Adrenal gland (tissue), 12 donors: ENCODE results near the gene CAMTA1. TPM values are rescaled to one million over a fixed set of nuclear protein-coding genes. Genes with fewer than 3 reads are reported as not detected.
A peak's percentile ranks its signal among the peaks of the same experiment; 100 is the strongest.

ENCODE experiments used
- DNase-seq, 7 donors: peaks; one replicate each; pipeline ENCODE4 v3.0.0-alpha.2; 2019 to 2020
- H3K27ac ChIP-seq, 5 donors: fragments of 200-600 bp; sonication (generic) in 4 of 5; 1 replicate in 3 of 5; 2 replicates in 2 of 5; pipeline versions ENCODE4 v1.5.1 to v1.8.0; 2016 to 2020; ENCODE audit warnings: mild to moderate bottlenecking in 1 of 5
- H3K27me3 ChIP-seq: fragments of 200-600 bp; 2 replicates; pipeline ENCODE4 v1.8.0; 2021
- H3K36me3 ChIP-seq, 2 donors: fragments of 200-600 bp; replicated peaks in 1 of 2; 1 replicate in 1 of 2; 2 replicates in 1 of 2; pipeline versions ENCODE4 v1.5.1 to v1.8.0; 2018 to 2022
- H3K4me1 ChIP-seq, 2 donors: fragments of 200-600 bp; replicated peaks in 1 of 2; 1 replicate in 1 of 2; 2 replicates in 1 of 2; pipeline versions ENCODE4 v1.5.1 to v1.8.0; 2018 to 2021
- H3K4me3 ChIP-seq, 4 donors: fragments of 200-600 bp; sonication (generic) in 3 of 4; one replicate each; pipeline ENCODE4 v1.5.1; 2016 to 2018
- H3K9me3 ChIP-seq, 3 donors: fragments of 200-600 bp; sonication (generic) in 1 of 3; replicated peaks in 1 of 3; 1 replicate in 2 of 3; 2 replicates in 1 of 3; pipeline versions ENCODE4 v1.5.1 to v1.8.0; 2016 to 2021
- CTCF ChIP-seq, 6 experiments: fragments of 450-650 bp in 4 of 6; fragments of 200-600 bp in 2 of 6; sonication (generic) in 1 of 6; IDR thresholded peaks; 1 replicate in 5 of 6; 2 replicates in 1 of 6; pipeline versions ENCODE4 v1.5.1 to v1.8.0; 2016 to 2021; ENCODE audit warnings: antibody characterized with exemption in 6 of 6, mild to moderate bottlenecking in 2 of 6, moderate library complexity in 1 of 6
- POLR2A ChIP-seq, 2 donors: fragments of 450-650 bp; IDR thresholded peaks; one replicate each; pipeline ENCODE4 v1.6.1; 2017; ENCODE audit warnings: antibody characterized with exemption in 2 of 2, mild to moderate bottlenecking in 2 of 2, moderate library complexity in 1 of 2
- WGBS, 4 donors: extraction: QIAGEN DNeasy Blood & Tissue Kit in 2 of 4; methylation state at CpG; one replicate each; pipeline versions ENCODE4 v1.1.5 to v1.1.7; 2013 to 2017; 5-methylcytosine and 5-hydroxymethylcytosine counted together
- intact Hi-C, 2 donors: fragments of 100-400 bp; cut with DNase I; formaldehyde crosslinking; loops; one replicate each; pipeline versions ENCODE4 v1.14.1 to v1.15.0; 2022 to 2023
- polyA plus RNA-seq, 3 donors: library from polyadenylated mRNA; stranded (reverse); fragments of 200-250 nt in 2 of 3; fragments of 350-450 nt in 1 of 3; fragmentation: Illumina TruSeq in 1 of 3; extraction: RNeasy Lipid Tissue Mini Kit (QIAGEN cat#74804) in 1 of 3; gene quantifications; one replicate each; pipeline ENCODE4 v1.2.3, GENCODE V29; 2013 to 2014
- total RNA-seq, 9 donors: library from RNA; depleted of rRNA in 4 of 9; stranded (reverse); fragments of >200 nt in 4 of 9; fragments of 120-200 nt in 1 of 9; fragmentation: NEBNext Ultra II Directional in 1 of 9; extraction: Animal tissue kit (Norgen Biotek cat#: 25700) in 1 of 9; gene quantifications; one replicate each; pipeline versions ENCODE4 v1.1.0 to v1.2.4, GENCODE V29; 2013 to 2023
- donor health status: healthy with polysubstance abuse.
- donor health status: Bipolar disorder and iron deficiency.
- donor health status: DM: yes; HTN: yes; CAD: no.
- donor health status: DM: no; HTN: no; CAD: no.
- donor health status: DM: no; HTN: no; CAD: no.
- donor health status: DM: yes; HTN: yes; CAD: no.

CAMTA1 gene
- total and polyA plus RNA-seq, 12 donors: 62.9 to 141 (median 96.9) TPM

DNA sequence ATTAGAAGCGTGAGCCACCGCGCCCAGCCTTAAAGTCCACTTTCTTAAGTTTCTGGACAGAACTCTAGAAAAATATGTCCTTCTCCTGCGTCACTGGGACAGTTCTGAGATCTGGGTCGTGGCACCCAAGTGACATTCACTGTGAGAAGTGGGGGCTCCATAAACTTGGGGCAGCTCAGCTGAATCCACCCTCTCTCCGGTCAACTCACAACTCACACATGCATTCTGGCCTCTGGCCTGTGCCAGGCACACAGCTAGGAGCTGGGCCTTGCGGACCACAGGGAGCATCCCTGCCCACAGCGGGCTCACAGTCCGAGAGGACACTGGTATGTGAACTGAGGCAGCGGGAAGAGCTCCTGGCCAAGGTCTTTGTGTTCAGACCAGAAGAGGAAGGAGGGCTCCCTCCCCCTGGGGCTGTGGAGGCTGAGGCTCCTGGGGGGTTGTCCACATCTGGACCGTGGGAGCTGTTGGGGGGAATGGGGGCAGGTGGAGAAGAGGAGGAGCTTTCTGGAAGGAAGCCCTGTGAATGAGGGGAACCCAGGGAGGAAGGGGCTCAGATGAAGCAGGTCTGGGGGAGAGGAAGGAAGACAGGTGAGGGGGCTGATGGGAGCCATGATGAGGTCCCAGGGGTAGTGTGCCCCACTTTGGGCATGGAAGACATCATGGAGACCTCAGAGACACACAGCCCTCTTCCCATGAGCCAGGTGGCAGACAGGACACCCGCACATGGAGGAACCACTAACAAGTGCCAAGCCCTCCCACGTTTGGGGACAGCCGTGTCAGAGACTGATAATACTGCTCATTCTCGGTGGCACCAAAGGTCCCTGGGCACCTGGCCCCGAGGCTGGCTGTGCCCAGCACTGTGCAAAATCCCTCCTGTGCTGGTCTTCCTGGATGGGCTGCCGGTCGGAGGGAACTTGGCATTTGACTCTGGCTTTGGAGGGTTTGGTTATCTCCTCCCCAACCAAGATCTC, 794.9 kb downstream of the CAMTA1 start:
- TF ChIP-seq CTCF (IDR thresholded peaks at IDR 0.05) (no peak), POLR2A (IDR thresholded peaks at IDR 0.05) (no peak)
- DNase-seq: no peak
- Histone ChIP-seq H3K27me3 (peaks cover 4% of the 10 kb centered on the region), H3K27ac (no peak overlapping the region), H3K36me3 (no peaks in the 10 kb centered on the region), H3K4me1 (peaks cover 0 to 6% of the 10 kb centered on the region in 2 donors), H3K4me3 (no peak overlapping the region), H3K9me3 (no peaks in the 10 kb centered on the region)
- intact Hi-C loops: no loop called here
- 87 to 94% (median 92%) methylated on average over 17 to 18 of the region's 18 CpGs for WGBS, 4 donors

- H3K9me3 ChIP-seq: no peaks in the 10 kb centered on the region
- DNase-seq: no peak
- WGBS, 4 donors: 77 to 81% (median 80%) methylated on average over 13 to 18 of the region's 18 CpGs
These were observed 795.9 kb downstream of the CAMTA1 start for GRCh38 chr1:7580923-7581753.

GRCh38 chr1:7581754-7582459, 796.7 kb downstream of the CAMTA1 start:
- Histone ChIP-seq H3K4me1 (peaks cover 0 to 15% of the 10 kb centered on the region in 2 donors), H3K4me3 (no peak overlapping the region), H3K36me3 (no peaks in the 10 kb centered on the region), H3K27me3 (peaks cover 4% of the 10 kb centered on the region), H3K9me3 (no peaks in the 10 kb centered on the region), H3K27ac (peak overlapping the region in 1 of 5 donors; percentile 63)
- WGBS, 4 donors: 70 to 78% (median 76%) methylated on average over 12 to 13 of the region's 13 CpGs
- intact Hi-C loops: no loop called here
- TF ChIP-seq CTCF (IDR thresholded peaks at IDR 0.05) (no peak), POLR2A (IDR thresholded peaks at IDR 0.05) (no peak)
- peak in 1 of 7 donors; percentile 79 for DNase-seq

More at GRCh38 chr1:7580923-7581753, 795.9 kb downstream of the CAMTA1 start:
- Histone ChIP-seq H3K4me1 (peaks cover 0 to 11% of the 10 kb centered on the region in 2 donors), H3K36me3 (no peaks in the 10 kb centered on the region), H3K27me3 (peaks cover 4% of the 10 kb centered on the region), H3K27ac (peak overlapping the region in 1 of 5 donors; percentile 63), H3K4me3 (no peak overlapping the region)
- TF ChIP-seq POLR2A (IDR thresholded peaks at IDR 0.05) (no peak), CTCF (IDR thresholded peaks at IDR 0.05) (no peak)
- intact Hi-C loops: no loop called here
